DOHH2 (cell line): Measurements from ENCODE around the gene ARHGAP24.

Experiments
- H3F3A ChIP-seq: fragments of 200-600 bp; sonication (generic), shearing (Covaris generic); 2 replicates; pipeline ENCODE4 v1.6.0; 2016; ENCODE audit warnings: antibody characterized with exemption, mild to moderate bottlenecking; ENCODE audit not compliant: control insufficient read depth, insufficient read depth
- H3K27ac ChIP-seq: fragments of 200-600 bp; sonication (generic); 2 replicates; pipeline ENCODE4 v1.5.1; 2014; ENCODE audit warnings: low read depth, mild to moderate bottlenecking, low read length, moderate library complexity
- H3K27me3 ChIP-seq: fragments of 200-600 bp; sonication (generic); 2 replicates; pipeline ENCODE4 v1.6.1; 2014; ENCODE audit warnings: mild to moderate bottlenecking, low read length, mixed read lengths; ENCODE audit not compliant: control insufficient read depth
- H3K36me3 ChIP-seq: fragments of 200-600 bp; sonication (generic); 2 replicates; pipeline ENCODE4 v1.6.1; 2014; ENCODE audit warnings: mild to moderate bottlenecking, low read length, moderate library complexity, mixed read lengths; ENCODE audit not compliant: control insufficient read depth
- H3K4me1 ChIP-seq: fragments of 200-600 bp; sonication (generic); 2 replicates; pipeline ENCODE4 v1.6.1; 2014; ENCODE audit warnings: mild to moderate bottlenecking, low read length, mixed read lengths; ENCODE audit not compliant: control insufficient read depth
- H3K4me2 ChIP-seq: fragments of 200-600 bp; sonication (generic); 2 replicates; pipeline ENCODE4 v1.6.0; 2014; ENCODE audit warnings: mild to moderate bottlenecking, low read length, moderate library complexity
- H3K4me3 ChIP-seq: fragments of 200-600 bp; sonication (generic); 2 replicates; pipeline ENCODE4 v1.5.1; 2014; ENCODE audit warnings: mild to moderate bottlenecking, low read length, mixed read lengths
- H3K79me2 ChIP-seq: fragments of 200-600 bp; sonication (generic); 2 replicates; pipeline ENCODE4 v1.6.1; 2014; ENCODE audit warnings: mild to moderate bottlenecking, low read length, mixed read lengths; ENCODE audit not compliant: control insufficient read depth
- H3K9me2 ChIP-seq: fragments of 200-600 bp; sonication (generic); replicated peaks from 2 replicates; pipeline ENCODE4 v1.6.1; 2014; ENCODE audit warnings: mild to moderate bottlenecking, low read length, mixed read lengths; ENCODE audit not compliant: control insufficient read depth
- H3K9me3 ChIP-seq: fragments of 200-600 bp; sonication (generic); 2 replicates; pipeline ENCODE4 v1.6.1; 2014; ENCODE audit warnings: antibody characterized with exemption, low read length, mixed read lengths; ENCODE audit not compliant: control insufficient read depth, insufficient read depth
- H4K20me1 ChIP-seq: fragments of 200-600 bp; sonication (generic); 2 replicates; pipeline ENCODE4 v1.6.0; 2014; ENCODE audit warnings: low read depth, mild to moderate bottlenecking, antibody characterized with exemption, low read length, moderate library complexity; ENCODE audit not compliant: control insufficient read depth, insufficient read depth
- CTCF ChIP-seq: fragments of 200-600 bp; sonication (generic); IDR thresholded peaks from one replicate; pipeline ENCODE4 v1.5.1; 2014; ENCODE audit warnings: antibody characterized with exemption, mild to moderate bottlenecking, low read depth, low read length; ENCODE audit not compliant: poor library complexity, severe bottlenecking
- EZH2phosphoT487 ChIP-seq: fragments of 200-600 bp; sonication (generic); IDR thresholded peaks from 2 replicates; pipeline ENCODE4 v1.6.1; 2017; ENCODE audit warnings: borderline replicate concordance, mild to moderate bottlenecking, antibody characterized with exemption, low read length, moderate library complexity, mixed read lengths

Gene ARHGAP24

GRCh38 chr4:85508654-85509053 lies 33.7 kb downstream of the ARHGAP24 start:
- Histone ChIP-seq H3K4me1 (no peaks in the 10 kb centered on the region), H4K20me1 (no peaks in the 10 kb centered on the region), H3K36me3 (no peaks in the 10 kb centered on the region), H3K4me3 (no peak overlapping the region), H3K79me2 (no peaks in the 10 kb centered on the region), H3K27me3 (no peaks in the 10 kb centered on the region), H3K9me3 (no peaks in the 10 kb centered on the region), H3F3A (no peaks in the 10 kb centered on the region), H3K27ac (no peak overlapping the region), H3K4me2 (no peak overlapping the region), H3K9me2 (no peaks in the 10 kb centered on the region)
- TF ChIP-seq CTCF = no peak
- no peak for TF ChIP-seq EZH2phosphoT487

- H3K79me2 ChIP-seq = no peaks in the 10 kb centered on the region
- no peaks in the 10 kb centered on the region for H3F3A ChIP-seq
- no peaks in the 10 kb centered on the region for H3K27me3 ChIP-seq
- H3K27ac ChIP-seq = no peak overlapping the region
- H3K4me1 ChIP-seq = no peaks in the 10 kb centered on the region
- H3K9me2 ChIP-seq = no peaks in the 10 kb centered on the region
- H3K9me3 ChIP-seq = no peaks in the 10 kb centered on the region
- no peak overlapping the region for H3K4me3 ChIP-seq
- H3K36me3 ChIP-seq = no peaks in the 10 kb centered on the region
- TF ChIP-seq CTCF (no peak), EZH2phosphoT487 (no peak)
- H4K20me1 ChIP-seq = no peaks in the 10 kb centered on the region
- no peak overlapping the region for H3K4me2 ChIP-seq
Observed at GRCh38 chr4:85509882-85510631, 35.1 kb downstream of the ARHGAP24 start.

GRCh38 chr4:85510632-85510984 lies 35.7 kb downstream of the ARHGAP24 start:
- Histone ChIP-seq H3K79me2 (no peaks in the 10 kb centered on the region), H3F3A (no peaks in the 10 kb centered on the region), H3K4me2 (no peak overlapping the region), H3K36me3 (no peaks in the 10 kb centered on the region), H3K9me2 (no peaks in the 10 kb centered on the region), H3K9me3 (no peaks in the 10 kb centered on the region), H3K27ac (no peak overlapping the region), H3K27me3 (no peaks in the 10 kb centered on the region), H3K4me1 (no peaks in the 10 kb centered on the region), H4K20me1 (no peaks in the 10 kb centered on the region), H3K4me3 (no peak overlapping the region)
- TF ChIP-seq EZH2phosphoT487 = no peak
- TF ChIP-seq CTCF = no peak
